Uterus (tissue), 2 donors: ENCODE measurements around the gene ASIC2.
"Not testable (repeated sequence)": the region's sequence is repeated elsewhere in the genome, so short reads cannot be mapped to it uniquely, and the experiment has no call there.

Source experiments
- POLR2A ChIP-seq, 2 donors: fragments of 450-650 bp; IDR thresholded peaks; one replicate each; pipeline ENCODE4 v1.6.1; 2016; ENCODE audit warnings: antibody characterized with exemption in 2 of 2, mild to moderate bottlenecking in 1 of 2, moderate library complexity in 1 of 2
- TF ChIP-seq, protein P1 (sequence below), 4 experiments: fragments of 200-600 bp in 2 of 4; fragments of 450-650 bp in 2 of 4; sonication (generic) in 2 of 4; IDR thresholded peaks; one replicate each; pipeline ENCODE4 v1.5.1; 2016 to 2019; ENCODE audit warnings: antibody characterized with exemption in 4 of 4, mild to moderate bottlenecking in 2 of 4, moderate library complexity in 1 of 4

DNA sequence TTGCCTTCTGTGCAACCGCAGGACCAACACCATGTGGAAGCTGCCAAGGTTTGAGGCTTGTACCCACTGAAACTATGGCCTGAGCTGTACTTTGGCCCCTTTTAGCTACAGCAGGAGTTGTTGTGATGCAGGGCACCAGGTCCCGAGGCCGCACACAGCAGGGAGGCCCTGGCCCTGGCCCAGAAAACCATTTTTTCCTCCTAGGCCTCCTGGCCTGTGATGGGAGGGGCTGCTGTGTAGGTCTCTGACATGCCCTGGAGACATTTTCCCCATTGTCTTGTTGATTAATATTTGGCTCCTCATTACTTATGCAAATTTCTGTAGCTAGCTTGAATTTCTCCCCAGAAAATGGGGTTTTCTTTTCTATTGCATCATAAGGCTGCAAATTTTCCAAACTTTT is 311.5 kb downstream of the ASIC2 start:
- TF ChIP-seq, protein P1, sequence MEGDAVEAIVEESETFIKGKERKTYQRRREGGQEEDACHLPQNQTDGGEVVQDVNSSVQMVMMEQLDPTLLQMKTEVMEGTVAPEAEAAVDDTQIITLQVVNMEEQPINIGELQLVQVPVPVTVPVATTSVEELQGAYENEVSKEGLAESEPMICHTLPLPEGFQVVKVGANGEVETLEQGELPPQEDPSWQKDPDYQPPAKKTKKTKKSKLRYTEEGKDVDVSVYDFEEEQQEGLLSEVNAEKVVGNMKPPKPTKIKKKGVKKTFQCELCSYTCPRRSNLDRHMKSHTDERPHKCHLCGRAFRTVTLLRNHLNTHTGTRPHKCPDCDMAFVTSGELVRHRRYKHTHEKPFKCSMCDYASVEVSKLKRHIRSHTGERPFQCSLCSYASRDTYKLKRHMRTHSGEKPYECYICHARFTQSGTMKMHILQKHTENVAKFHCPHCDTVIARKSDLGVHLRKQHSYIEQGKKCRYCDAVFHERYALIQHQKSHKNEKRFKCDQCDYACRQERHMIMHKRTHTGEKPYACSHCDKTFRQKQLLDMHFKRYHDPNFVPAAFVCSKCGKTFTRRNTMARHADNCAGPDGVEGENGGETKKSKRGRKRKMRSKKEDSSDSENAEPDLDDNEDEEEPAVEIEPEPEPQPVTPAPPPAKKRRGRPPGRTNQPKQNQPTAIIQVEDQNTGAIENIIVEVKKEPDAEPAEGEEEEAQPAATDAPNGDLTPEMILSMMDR (IDR thresholded peaks at IDR 0.05), result not testable (repeated sequence)
- not testable (repeated sequence) for TF ChIP-seq POLR2A (IDR thresholded peaks at IDR 0.05)
